ENCODE measurements around the gene TALDO1. TPM values are rescaled to one million over a fixed set of nuclear protein-coding genes. Genes with fewer than 3 reads are reported as not detected.
A peak's percentile ranks its signal among the peaks of the same experiment; 100 is the strongest.

The TALDO1 gene
- total and polyA plus RNA-seq, 2 donors (not counting 3 experiments of a cell fraction or from before 2014, with no cell fraction given): 211 to 294 TPM

GRCh38 chr11:777288-778255, 30.3 kb downstream of the TALDO1 start, which contains the start of gene GATD1:
Gene GATD1 (minus strand): TSS chr11:777487. CDS start chr11:777462, 25 bp downstream.
- Histone ChIP-seq H3K27ac (ENCODE audit: insufficient read depth, low read depth, low read length) (peak within 1 kb of the TSS; percentile 53), H3K9me1 (replicated peaks; ENCODE audit: control insufficient read depth, extremely low read depth, insufficient read depth, low read length) (no peaks in the 10 kb centered on the region), H3K4me3 (replicated peaks in 1 of 3; ENCODE audit: insufficient read depth in 1 of 3, low read depth in 1 of 3, low read length in 3 of 3) (peak within 1 kb of the TSS; percentile 48 to 97 (median 66)), H3K9ac (replicated peaks; ENCODE audit: extremely low read depth, insufficient read depth, low read length) (peak within 1 kb of the TSS; percentile 79), H3K4me2 (ENCODE audit: insufficient read depth, low read length) (peak within 1 kb of the TSS; percentile 78), H4K20me1 (replicated peaks; ENCODE audit: control insufficient read depth, extremely low read depth, insufficient read depth, low read length) (no peaks in the 10 kb centered on the region), H3K27me3 (ENCODE audit: control insufficient read depth in 2 of 2, insufficient read depth in 2 of 2, low read length in 2 of 2) (no peaks in the 10 kb centered on the region), H2AFZ (ENCODE audit: low read depth, low read length) (peak within 1 kb of the TSS; percentile 86), H3K79me2 (ENCODE audit: control insufficient read depth, insufficient read depth, low read length) (peaks cover 58% of the 10 kb centered on the region), H3K9me3 (replicated peaks; ENCODE audit: control insufficient read depth, insufficient read depth, low read length) (no peaks in the 10 kb centered on the region), H3K36me3 (ENCODE audit: control insufficient read depth in 2 of 2, extremely low read depth in 1 of 2, insufficient read depth in 2 of 2, low read length in 2 of 2) (peaks cover 9 to 13% of the 10 kb centered on the region in 2 experiments), H3K4me1 (ENCODE audit: control insufficient read depth, extremely low read depth, insufficient read depth, low read length) (peaks cover 23% of the 10 kb centered on the region)
- FAIRE-seq (peak; percentile 80), DNase-seq (ENCODE audit: low read depth, low spot score) (peak; percentile 84)
- POLR2A ChIA-PET: interaction anchor here (0.9 to 1.0 kb wide), 2 partner anchors 31 to 42 kb away, joined by 3 to 5 read pairs; no protein-coding TSS in a partner anchor
- CTCF ChIA-PET: interaction anchor here (1.0 to 1.6 kb wide), 3 partner anchors 12 to 31 kb away, joined by 3 to 4 read pairs (median 3); partner anchors contain the start of gene CEND1
- BruUV-seq (replicated peaks): no TSS peak
- intact Hi-C loops (cut with micrococcal nuclease): loop anchor here (2.0 kb wide), 1 partner anchor 29 kb away; no protein-coding TSS in a partner anchor
- dilution Hi-C loops (cut with MboI; ENCODE audit: extremely low pct_ligation_motif_present, low sequenced_read_pairs): no loop called here
- TF ChIP-seq POLR2AphosphoS5 (IDR thresholded peaks at IDR 0.05; ENCODE audit: insufficient read depth, low read depth, low read length) (peak; percentile 96), MAX (IDR thresholded peaks at IDR 0.05; ENCODE audit: insufficient read depth, insufficient read length) (peak; percentile 80), POLR2A (IDR thresholded peaks at IDR 0.05; ENCODE audit: low read depth, low read length) (peak; percentile 97), FOS (IDR thresholded peaks at IDR 0.05; ENCODE audit: borderline replicate concordance, insufficient read depth, low read length) (no peak), EZH2 (IDR thresholded peaks at IDR 0.05; ENCODE audit: borderline replicate concordance, low read depth, low read length, severe bottlenecking) (no peak)

Measured in endothelial cell of umbilical vein (primary cell).